ACHN (cell line): ENCODE data around the gene MESP2.

Source experiments
- DNase-seq: peaks from one replicate; pipeline ENCODE4 v3.0.0-alpha.2; 2015
- in situ Hi-C: cut with HindIII; loops from 2 replicates; pipeline ENCODE4 v1.10.0; 2017; ENCODE audit warnings: low sequenced_read_pairs, low pct_ligation_motif_present, low pct_unique_long_range_greater_than_20kb

Gene MESP2

DNA sequence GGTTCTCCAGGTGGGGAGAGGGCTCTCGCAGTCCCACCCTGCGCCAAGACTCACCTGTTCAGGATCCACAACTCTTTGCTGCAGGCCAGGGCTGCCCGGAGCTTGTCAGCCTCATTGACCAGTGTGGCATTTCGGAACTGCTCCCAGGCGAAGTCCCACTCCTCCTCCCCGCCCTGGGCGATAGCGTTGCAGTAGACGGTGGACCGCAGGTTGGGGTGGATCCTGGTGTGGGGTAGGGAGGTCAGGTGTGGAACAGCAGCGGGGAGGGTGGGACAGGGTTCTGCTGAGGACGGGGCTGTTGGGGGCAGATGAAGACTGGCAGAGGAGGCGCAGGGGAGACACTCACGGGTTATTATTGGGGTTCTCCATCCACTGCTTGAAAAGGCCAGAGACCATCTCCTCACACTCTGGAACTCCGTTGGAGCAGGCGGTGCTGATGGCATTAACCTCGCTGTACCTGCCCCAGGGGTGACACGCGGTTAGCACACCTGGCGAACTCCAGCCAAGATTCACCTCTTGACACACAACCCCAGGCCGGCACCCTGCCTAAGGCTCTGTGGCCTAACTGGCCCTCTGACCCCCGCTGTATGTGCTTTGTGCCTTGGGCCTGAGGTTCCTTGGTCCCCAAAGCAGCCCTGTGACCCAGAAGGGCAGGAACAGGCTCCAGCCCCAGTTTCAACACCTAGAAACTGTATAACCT is 16.1 kb downstream of the MESP2 start:
- no peak for DNase-seq
- in situ Hi-C loops: no loop called here

DNA sequence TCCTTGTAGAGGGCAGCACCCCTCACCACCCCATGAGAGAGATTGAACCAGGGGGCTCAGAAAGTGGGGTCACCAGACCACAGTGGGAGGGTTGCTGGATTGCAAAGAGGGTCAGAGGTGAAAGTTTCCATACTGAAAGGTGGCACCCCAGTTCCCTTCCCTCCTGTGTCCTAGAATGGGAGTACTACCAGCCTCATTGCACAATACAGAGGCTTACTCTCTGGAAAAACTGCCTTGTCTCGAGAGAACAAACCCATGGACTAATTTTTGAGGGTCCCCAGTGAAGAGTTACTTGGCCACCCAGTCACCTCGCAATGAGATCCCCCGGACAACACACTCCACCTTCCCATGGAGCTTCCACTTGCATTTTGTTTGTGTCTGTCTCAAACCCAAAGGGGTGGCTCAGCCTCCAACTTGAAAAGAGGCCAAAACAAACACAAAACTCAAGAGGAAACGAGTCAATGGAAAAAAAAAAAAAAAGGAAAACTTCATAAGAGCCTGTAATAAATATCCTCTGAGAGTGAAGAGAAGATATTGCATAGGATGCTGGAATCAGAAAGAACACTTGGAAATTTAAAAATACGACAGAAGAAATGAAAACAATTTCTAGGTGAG is 18.6 kb downstream of the MESP2 start:
- in situ Hi-C loops: no loop called here
- DNase-seq: no peak

DNA sequence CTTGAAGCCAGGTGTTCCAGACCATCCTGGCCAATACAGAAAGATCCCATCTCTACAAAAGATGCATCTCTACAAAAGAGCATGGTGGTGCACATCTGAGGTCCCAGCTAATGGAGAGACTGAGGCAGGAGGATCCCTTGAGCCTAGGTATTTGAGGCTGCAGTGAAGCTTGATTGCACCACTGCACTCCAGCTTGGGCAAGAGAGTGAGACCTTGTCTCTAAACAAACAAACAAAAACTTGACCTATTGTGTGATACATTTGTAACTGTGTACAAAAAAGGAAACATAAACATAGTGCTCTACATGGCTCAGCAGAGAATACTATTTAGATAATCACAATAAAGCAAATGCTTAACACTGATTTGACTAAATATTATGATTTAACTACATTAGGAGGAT is 19.9 kb downstream of the MESP2 start:
- in situ Hi-C loops: no loop called here
- DNase-seq: no peak

DNA sequence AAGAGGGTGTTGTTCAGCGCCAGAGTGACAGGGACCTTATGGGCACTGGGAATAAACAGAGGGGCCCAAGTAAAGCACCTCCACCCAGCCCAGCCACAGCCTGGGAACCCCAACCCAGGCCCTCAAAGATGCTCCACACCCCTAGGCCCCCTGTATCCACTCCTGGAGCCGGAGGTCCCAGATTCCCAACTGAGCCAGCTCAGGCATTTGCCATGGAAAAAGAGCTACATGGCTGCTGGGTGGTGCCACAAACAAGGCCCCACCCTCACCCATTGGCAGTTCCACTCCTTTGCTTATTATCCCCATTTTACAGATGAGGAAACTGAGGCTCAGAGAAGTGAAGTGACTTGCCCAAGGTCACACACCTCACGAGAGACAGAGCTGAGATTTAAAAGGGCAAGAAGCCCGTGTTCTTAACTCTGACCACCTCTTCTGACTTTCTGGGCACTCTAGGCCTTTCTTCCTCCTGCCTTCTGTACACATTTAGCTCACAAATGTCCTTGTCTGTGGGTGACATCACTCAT is 21.6 kb downstream of the MESP2 start:
- DNase-seq: no peak
- in situ Hi-C loops: no loop called here

DNA sequence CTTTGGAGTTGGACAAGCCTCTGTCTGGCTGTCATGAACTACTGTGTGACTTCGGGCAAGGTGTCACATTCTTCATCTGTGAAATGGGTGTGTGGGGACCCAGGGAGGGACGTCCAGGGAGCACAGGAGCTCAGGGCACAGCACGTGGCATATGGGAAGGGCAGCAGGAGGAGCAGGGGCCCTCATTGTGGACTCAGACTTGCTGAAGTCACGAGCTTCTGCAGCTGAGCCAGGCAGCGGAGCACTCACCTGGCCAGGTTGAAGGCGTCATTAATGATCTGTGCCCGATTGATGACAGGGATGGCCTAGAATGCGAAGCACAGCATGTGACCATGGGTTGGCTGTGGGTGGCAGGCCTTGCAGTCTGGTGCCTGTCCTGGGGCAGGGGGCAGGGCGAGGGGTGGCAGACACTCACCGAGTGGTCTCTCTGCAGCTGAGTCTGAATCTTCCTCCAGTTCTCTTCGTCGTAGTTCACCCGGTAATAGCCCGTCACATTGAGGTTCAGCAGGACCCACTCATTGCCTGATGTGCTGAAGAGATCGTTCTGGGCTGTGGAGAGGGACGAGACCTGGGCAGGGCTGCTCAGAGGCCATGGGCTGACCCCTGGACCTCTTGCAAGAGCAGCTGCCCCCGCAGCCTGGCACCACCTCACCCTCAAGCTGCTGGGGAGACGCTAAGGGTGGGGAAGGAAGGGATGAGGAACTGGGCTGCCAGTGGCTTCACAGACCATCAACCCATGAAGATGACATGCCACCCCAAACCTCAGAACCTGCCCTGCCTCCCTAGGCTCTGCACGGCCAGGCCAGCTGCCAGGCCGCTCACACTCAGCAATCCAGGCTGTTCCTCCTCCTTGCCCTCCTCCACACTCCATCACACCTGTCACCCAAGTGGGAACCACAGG is 23.1 kb downstream of the MESP2 start:
- in situ Hi-C loops: no loop called here
- no peak for DNase-seq

DNA sequence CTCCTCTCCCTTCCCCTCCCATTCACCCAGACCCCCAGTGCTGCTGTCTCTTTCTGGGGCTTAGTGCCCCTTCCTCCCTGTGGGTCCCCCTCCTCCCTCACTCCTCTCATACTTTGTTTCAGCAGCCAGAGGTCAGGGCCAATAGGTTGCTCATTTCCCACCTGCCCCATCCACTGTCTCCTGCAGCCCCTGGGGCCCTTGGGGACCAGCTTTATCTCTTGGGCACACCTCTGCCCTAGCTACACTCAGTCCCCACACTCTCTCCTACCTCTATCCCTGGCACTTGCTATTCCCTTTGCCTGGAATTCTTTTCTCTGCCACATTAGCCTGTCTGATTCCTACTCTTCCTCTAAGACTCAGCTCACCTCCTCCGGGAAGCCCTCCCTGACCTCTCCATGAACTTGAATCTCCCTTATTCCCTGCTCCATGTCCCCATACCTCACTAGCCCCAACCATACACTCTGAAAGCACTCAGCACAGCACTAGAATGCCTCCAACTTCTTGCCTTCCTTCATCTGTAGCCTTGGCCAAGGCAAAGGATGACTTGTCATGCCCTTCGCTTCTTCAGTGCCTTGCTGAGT is 23.9 kb downstream of the MESP2 start:
- in situ Hi-C loops: no loop called here
- no peak for DNase-seq

DNA sequence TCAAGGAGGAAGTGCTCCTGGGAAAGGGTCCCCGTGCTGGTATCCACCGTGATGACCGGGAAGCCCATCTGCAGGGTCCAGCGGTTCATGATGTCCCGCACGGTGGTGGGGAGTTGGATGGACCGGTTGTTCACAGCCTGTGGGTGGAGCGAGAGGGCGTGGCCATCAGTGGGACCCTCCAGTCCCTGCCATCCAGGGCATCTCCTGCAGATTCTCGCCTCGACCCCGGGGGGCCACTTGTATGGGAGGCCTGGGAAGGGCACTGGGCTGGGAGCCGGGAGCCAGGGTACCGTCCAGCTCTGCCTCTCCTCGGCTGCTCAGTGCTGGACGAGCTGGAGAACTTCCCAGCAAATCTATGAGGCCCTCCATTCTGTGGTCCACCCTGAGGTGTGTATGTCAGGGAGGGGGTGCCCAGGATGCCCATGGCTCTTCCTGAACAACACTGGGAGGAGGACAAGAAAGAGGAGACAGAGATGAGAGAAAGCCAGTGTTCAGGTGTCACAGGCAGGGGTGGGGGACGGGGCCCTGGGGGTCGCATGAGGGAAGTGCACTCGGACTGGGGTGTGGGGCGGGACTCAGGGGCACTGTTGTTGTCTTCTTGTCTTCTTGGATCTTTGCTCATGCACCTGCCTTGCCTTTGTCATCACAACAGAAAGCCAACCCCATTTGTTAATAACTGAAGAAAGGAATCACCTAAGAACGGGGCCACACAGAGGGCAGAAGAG is 25.5 kb downstream of the MESP2 start:
- no peak for DNase-seq
- in situ Hi-C loops: no loop called here

DNA sequence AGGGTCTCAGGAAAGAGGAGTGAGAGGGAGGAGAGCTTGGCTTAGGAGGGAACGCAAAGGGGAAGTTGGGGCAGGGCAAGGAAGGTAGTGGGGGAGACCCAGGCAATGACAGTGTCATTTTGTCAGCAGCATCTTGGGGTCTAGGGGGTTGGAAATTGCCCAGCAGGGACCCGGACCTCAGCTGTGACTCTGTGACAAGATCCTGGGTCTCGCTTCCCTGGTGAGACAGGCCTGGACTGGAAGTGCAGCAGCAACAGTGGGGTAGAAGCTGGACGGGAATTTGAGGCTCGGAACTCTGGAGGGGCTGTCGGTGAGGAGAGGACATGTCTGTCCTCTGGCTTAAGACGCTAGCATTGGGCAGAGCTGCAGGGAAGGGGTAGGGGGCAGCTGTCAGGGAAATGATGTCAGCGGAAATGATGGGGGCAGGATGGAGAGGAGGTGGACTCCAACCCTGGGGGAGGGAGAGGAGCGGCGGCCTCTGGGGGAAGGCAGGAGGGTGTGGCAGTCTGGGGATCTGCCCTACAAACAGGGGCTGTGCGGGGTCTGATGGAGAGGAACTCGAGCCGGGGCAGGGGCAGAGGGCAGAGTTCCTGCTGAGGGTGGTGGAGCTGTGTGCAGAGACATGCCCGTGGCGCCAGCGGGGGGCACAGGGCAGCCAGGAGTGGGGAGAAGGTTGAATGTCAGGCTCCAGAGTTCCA is 26.2 kb downstream of the MESP2 start:
- no peak for DNase-seq
- in situ Hi-C loops: no loop called here

DNA sequence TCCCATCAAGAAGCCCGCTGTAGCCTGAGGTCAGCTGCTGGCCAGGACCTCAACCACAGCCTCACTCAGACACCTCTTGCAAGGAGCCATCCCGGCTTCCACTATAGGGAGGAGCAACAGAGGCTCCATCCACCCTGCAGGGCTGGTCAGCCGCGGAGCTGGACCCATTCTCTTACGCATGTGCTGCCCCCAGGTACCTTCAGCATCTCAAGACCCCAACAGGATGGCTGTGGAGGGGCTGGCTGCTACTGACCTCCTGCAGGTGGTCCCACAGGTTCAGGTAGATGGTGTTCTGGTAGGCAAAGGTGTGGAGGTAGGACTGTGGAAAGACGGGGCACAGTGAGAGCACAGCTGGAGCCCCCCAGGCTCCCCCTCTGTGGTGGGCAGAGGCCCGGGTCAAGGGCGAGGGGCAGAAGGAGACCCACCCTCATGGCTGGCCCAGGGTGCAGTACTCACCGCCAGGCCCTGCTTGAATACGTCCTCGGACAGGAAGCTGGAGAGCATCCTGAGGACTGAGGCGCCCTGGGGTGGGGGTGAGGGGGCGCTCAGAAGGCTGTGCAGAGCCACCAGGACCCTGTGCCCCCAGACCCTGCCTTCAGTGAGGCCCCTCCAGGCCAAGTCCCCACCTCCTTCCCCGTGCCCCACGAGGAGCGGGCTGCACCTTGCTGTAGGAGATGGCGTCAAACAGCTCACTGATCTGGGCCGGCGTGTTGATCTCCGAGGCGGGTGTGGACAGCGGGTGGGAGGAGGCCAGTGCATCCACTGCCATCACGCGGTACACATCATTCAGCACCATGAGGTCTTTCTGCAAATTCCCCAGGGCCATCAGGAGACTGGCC is 27.1 kb downstream of the MESP2 start:
- in situ Hi-C loops: no loop called here
- no peak for DNase-seq

DNA sequence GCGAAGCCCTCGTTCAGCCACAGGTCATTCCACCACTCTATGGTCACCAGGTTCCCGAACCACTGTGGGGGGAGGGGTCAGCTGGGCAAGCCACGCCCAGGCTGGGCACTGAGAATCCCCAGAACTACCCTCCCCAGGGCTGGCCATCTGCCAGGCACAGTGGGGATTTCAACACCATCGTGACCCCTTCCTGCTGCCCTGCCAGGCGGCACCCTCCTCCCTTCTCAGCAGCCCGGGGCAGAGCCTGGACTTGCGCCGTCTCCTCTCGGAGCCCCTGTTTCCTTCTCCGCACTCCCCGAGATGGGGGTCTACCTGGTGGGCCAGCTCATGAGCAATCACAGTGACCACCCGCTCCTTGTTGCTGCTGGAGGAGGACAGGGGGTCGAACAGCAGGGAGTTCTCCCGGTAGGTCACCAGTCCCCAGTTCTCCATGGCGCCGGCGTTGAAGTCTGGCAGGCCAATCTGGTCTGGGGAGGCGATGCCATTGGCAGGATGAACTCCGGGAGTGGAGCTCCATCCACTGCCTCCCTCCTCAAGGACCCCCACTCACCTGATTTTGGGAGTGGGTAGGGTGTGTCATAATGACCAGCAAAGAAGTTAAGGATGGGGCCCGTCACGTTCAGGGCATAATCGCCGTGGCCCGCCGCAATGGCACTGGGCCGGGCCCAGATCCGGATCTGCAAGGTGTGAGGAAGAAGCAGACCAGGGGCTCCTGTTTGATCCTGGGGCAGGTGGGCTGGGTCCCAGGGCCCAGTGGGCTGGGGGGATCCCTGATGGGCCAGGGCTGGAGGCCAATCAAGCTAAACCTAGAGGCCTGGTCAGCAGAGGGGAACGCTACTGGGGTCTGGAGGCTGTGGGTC is 28.0 kb downstream of the MESP2 start:
- DNase-seq: no peak
- in situ Hi-C loops: no loop called here

DNA sequence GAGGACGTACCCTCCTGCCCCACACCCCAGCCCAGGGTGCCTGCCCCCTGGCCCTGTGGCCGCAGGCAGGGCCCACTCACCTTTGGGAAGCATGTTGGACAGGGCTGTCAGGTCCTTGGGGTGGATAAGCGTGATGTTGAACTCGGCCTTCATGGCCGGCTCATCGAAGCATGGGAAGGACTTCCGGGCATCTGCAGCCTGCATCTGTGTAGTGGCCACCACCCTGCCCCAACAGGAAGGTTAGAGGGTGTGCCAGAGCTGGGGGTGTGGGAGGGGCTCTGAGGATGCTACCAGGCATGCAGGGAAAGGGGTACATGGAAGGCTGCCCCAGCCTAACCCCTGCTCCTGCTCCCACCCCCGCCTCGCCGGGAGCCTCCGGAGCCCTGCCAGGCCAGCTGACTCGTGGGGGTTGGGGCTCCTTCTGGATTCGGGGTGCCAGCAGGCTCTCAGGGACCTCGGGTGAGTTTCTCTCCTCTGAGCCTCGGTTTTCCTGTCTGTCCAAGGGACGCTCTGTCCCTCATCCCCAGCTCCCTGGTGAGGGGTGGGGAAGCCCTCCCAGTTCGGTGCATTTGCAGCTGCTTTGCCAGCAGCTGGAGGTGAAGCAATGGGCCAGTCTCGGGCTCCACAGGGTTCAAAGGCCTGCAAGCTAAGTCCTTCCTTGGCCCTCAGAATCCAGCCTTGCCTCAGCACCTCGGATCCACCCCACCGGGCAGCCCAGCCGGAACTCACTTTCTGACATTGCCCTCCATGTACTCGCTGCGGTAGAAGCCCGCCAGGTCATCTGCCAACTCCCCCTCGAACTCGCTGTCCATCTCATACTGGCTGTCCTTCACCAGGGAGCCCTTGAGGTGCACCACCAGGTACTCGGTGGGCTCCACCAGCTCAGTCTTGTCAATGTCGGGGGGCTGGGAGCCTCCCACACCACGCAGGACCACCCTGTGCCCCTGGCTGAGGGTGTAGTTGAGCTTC is 29.4 kb downstream of the MESP2 start:
- no peak for DNase-seq
- in situ Hi-C loops: no loop called here

DNA sequence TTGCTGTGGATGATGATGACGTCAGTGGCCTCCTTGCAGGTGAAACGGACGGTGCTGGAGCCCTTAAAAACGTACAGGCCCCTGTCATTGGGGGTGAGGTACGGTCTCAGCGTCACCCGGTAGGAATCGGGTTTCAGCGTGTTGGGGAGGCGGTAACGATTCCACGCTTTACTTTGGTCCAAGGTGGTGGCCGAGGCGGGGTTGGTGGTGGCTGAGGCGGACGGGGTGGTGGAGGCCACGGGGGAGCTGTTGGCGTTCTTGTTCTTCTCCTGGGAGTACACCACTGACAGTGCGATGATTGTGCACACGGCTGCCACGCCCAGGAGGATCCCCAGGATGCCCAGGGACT is 30.1 kb downstream of the MESP2 start:
- DNase-seq: no peak
- in situ Hi-C loops: no loop called here

DNA sequence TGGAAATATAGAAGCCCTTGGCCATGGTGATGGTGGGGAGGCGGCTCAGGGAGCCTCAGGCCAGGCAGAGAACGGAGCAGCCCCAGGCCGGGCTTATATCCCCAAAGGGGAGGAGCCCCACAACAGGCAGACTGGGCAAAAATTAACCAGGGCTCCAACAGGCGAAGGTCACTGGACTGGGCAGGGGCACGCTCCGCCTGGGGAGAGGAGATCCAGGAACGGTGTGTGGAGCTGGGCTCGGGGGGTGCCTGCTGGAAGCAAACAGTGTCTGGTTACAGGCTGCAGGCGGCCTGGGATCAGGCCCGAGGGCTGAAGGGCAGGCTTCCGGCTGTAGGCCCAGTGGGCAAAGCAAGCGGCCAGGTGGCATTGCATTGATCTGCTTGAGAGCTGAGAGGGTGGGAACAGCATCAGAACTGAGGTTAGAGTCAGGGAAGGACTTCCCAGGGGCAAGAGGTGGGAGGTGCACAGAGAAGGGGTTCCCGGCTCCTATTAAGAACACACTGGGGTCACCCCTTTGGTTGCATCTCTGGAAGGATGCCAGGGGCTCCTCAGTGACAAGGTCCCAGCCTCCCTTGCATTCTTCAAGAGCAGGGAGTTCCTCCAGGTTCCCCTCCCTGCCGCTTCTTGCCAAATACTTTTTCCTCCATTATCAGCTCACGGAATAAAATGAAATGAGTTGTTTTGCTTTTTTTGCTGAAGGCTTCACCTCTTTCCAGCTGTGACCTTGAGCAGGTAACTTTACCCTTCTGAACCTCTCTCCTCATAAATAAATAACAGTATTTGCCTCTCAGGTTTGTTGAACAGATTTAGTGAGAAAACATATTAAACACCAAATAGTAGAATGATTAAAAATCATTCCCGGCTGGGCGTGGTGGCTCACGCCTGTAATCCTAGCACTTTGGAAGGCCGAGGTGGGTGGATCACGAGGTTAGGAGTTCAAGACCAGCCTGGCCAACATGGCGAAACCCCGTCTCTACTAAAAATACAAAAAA is 30.7 kb downstream of the MESP2 start:
- DNase-seq: no peak
- in situ Hi-C loops: no loop called here

DNA sequence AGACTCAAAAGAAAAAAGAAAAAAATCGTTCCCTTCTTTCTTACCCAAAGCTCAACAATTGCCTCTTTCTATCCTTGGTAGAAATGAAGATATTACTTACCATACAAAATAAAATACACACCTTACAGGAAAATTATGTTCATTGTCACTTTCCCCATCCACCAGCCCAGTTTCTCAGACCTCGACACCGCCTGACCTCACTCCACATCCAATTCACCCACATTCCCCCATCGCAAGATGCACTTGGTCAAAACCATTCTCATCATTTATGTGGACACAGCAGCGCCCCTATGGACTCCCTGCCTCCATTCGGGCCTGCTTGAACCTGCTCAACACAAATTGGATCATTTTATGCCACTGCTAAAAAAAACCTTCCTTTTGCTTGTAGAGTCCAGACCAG is 31.6 kb downstream of the MESP2 start:
- no peak for DNase-seq
- in situ Hi-C loops: no loop called here
